Suppressor macrophage treated with lipopolysaccharide for 1 hour (primary cell): ENCODE measurements around the gene STK4.

Source experiments
- DNase-seq, 3 donors: peaks; one replicate each; pipeline ENCODE4 v3.0.0-alpha.2; 2020 to 2022

STK4 gene

GRCh38 chr20:44966030-44966961 is at the start of gene STK4:
STK4 (plus strand) TSS chr20:44966512; CDS start chr20:44966569, 57 bp downstream.
- DNase-seq, result peak; percentile 98 to 99 (median 99)

DNA sequence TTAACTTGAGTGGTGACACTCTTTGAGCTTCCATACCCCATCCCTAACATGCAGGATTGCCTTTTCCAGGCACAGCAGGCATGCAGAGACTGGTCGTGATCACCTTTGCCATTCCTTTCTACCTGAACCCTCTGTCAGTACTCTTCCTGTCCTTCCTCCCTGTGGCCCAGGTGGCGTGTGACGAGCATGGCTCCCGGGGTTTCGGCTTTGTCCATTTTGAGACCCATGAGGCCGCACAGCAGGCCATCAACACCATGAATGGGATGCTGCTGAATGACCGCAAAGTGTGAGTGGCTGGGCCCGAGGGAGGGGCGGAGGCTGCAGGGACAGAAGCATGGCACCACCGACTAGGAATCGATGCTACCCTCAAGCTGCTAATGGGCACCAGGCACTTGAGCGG is 49.7 kb upstream of the STK4 start:
- DNase-seq, result no peak

- no peak for DNase-seq
Observed at GRCh38 chr20:44917399-44917798, 48.9 kb upstream of the STK4 start.

DNA sequence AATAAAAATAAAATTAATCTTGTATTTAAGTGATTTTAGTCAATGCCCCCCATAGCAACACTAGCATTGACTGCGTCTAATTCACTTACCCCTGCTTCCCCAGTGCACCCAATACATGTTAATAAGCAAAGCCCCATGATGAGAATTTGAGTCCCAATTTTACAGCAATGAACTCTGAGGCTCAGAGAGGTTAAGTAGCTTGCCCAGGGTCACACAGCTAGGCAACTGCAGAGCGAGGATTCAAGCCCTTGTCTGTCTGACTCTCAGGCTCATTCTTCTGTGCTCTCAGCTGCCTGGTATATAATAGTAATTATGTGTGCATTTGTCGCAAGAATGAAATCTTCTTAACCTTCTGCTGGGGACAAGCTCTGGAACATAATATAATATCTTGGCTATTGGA is 48.0 kb upstream of the STK4 start:
- DNase-seq, result no peak

DNA sequence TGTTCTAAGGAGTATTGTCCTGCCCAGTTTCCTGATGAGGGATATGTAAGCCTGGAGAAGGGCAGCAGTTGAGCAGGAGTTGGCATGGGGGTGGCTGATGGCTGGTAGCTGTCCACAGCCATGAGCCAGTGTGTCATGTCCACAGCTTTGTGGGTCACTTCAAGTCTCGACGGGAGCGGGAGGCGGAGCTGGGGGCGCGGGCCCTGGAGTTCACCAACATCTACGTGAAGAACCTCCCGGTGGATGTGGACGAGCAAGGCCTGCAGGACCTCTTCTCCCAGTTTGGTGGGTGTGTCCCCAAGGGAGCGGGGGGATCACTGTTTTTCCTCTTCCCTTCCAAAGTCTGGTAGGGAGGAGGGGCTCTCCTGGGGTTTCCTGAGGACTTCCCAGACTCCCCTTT is 47.6 kb upstream of the STK4 start:
- no peak for DNase-seq

DNA sequence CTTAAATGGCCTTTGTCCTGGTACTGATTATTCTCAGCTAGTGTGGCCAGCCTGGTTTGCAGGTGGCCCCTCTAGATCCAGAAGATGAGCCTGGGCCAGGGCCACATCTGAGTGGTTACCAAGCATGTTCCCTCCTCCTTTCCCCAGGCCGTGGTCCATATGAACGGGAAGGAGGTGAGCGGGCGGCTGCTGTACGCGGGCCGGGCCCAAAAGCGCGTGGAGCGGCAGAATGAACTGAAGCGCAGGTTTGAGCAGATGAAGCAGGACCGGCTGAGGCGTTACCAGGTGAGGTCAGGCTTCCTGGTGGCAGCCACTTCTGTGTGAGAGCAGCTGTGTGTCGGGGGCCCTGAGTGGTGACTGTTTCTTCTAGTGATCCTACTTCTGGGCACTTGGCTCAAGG is 44.9 kb upstream of the STK4 start:
- DNase-seq, result no peak

DNA sequence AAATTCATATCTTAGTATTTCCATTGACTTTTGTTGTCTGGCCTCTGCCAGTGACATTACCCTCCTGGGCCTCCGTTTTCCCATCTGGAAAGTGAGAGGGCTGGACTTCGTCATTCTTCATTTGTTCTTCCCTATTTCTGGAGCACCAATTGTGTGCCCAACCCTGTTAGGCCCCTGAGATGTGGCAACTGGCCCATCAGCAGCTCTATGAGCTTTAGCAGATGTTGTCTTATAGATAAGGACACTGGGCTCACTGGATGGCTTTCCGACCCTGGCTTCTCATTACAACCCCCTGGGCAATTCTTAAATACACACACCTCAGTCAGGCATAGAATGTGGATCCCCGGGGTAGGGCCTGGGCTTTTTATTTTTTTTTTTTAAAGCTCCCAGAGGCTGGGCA is 41.8 kb upstream of the STK4 start:
- no peak for DNase-seq

DNA sequence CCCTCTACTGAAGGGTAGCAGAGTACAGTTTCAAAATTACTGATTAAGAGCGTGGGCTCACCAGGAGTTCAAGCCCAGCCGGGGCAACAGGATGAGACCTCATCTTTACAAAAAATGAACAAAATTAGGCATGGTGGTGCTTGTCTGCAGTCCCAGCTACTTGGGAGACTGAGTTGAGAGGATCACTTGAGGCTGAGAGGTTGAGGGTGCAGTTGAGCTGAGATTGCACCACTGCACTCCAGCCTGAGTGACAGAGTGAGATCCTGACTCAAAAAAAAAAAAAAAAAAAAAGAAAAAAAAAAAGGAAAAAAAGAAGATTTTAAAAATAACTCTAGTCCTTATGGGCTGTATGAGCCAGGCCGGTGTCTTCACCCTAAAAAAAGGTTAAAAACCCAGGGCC is 37.7 kb upstream of the STK4 start:
- DNase-seq, result no peak

DNA sequence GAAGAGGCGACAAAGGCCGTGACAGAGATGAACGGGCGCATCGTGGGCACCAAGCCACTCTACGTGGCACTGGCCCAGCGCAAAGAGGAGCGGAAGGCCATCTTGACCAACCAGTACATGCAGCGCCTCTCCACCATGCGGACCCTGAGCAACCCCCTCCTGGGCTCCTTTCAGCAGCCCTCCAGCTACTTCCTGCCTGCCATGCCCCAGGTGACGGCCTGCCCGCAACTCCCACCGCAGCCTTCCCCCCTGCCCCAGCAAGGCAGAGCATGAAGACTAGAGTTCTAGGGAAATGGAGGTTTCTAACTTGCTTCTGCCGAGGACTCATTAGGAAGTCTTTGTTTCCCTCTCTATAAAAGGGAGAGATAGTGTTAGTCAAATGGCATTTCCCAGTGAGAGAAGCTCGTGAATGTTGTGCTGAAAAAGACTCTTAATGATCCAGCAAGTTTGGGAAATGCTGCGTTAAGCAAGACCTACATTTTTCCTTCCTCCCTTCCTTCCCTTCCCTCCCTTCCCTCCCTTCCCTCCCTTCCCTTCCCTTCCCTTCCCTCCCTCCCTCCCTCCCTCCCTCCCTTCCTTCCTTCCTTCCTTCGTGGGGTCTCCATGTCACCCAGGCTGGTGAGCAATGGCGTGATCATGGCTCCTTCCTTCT is 35.7 kb upstream of the STK4 start:
- DNase-seq, result no peak

- DNase-seq, result no peak
Observed at GRCh38 chr20:44931911-44932310, 34.4 kb upstream of the STK4 start.

- no peak for DNase-seq
Observed at GRCh38 chr20:44932916-44933315, 33.4 kb upstream of the STK4 start.

DNA sequence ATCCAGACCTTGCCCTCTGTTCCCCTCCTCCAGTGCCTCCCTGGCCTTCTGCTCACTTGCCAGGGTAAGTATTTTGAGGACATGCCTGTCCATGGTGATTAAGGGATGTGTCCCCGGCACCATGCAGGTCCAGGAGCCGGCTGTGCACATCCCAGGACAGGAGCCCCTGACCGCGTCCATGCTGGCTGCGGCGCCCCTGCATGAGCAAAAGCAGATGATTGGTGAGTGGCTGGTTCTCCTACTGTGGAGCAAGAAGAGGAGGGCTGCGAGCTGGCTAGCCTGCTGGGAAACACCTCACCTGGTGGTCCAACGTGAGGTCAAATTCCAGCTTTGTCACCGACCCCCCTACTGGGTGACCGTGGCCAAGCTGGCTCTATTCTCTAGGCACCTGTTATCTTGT is 29.8 kb upstream of the STK4 start:
- DNase-seq, result no peak

- DNase-seq, result no peak
Observed at GRCh38 chr20:44938637-44939036, 27.7 kb upstream of the STK4 start.

DNA sequence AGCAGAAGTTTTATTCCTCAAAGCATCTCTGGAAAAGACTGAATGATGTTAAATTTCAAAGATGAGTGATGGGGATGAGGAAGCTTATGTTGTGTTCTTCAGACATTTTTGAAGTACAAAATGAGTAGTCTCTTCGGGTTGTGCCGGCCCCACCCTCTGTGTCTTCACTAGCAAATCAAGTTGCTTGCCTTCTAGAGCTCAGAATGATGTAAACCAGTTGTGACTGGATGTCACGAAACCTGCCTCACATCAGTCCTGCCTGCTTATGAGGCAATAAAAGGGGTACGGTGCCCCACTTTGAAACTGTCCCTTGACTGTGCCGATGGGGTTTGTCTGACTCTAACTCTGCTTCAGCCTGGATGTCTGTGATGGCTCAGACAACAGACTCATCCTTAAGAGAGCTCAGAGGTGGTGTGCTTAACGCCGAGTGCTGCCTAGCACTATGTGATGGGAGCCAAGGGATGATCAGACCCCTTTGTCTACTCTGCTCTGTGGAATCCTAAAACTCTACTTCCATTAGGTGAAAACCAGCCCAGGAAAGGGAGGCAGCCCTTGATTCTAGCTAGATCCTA is 25.1 kb upstream of the STK4 start:
- no peak for DNase-seq

GRCh38 chr20:44942264-44942973 is 23.9 kb upstream of the STK4 start:
- DNase-seq, result no peak

- no peak for DNase-seq
Observed at GRCh38 chr20:44943828-44944227, 22.5 kb upstream of the STK4 start.

DNA sequence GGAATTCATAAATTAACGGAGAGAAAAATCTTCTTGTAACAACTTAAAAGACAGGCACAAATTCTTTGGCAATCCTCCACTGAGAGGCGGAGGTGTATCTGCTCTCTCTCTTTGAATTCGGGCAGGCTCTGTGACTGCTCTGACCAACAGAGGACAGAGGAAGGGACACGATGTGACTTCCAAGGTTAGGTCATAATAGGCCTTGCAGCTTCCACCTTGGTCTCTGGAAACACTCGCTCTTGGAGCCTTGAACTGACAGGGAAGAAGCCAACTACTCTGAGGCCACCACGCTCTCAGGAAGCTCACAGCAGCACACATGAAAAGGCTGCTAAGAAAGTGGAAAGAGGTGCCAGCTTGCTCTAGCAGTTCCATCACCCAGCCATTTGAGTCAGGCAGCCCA is 21.1 kb upstream of the STK4 start:
- no peak for DNase-seq

GRCh38 chr20:44946271-44946852 is 19.9 kb upstream of the STK4 start:
- DNase-seq, result no peak

GRCh38 chr20:44948107-44948506 is 18.2 kb upstream of the STK4 start:
- DNase-seq, result no peak

GRCh38 chr20:44948513-44948912 is 17.8 kb upstream of the STK4 start:
- DNase-seq, result no peak

DNA sequence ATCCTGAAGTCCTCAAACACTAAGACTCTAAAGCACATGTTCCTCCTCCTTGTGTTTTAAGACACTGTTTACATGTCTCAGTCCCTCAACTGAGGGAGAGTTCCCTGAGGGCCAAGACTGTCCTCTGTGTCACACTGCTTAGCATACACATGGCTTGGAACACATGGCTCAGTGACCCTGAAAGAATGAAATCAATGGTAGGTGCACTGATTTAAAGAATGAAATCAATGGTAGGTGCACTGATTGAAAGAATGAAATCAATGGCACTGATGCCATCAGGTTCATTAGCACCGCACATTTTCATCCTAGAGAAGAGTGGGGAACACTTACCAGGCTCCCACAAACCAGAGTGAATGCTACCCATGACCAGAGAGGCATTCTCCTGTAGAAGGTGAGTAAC is 15.9 kb upstream of the STK4 start:
- no peak for DNase-seq

DNA sequence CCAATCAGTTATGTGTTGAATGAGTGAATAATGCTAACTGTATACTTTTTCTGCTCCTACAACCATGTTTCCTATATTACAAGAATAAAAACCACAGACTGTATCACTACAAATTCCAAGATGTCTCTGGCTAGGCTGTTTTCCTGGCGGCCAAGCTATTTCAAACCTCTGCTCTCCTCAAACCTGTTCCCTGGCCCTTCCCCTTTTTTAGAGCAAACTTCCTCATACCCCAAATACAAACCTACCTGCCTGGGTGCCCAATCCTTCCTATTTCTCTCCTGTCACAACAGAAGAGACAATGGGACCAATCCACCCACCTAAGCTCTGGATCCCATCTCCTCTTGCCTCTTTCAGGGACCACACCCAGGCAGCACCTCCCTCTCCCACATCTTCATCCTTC is 13.6 kb upstream of the STK4 start:
- no peak for DNase-seq

GRCh38 chr20:44954211-44954610 is 12.1 kb upstream of the STK4 start:
- no peak for DNase-seq
